GM12801 (cell line): ENCODE results near the gene GALNT15.

ENCODE experiments used
- CTCF ChIP-seq: IDR thresholded peaks from one replicate; pipeline ENCODE4 v1.5.1; 2011; ENCODE audit warnings: control low read depth; ENCODE audit not compliant: insufficient read length; ENCODE audit errors: extremely low read depth

Gene GALNT15

DNA sequence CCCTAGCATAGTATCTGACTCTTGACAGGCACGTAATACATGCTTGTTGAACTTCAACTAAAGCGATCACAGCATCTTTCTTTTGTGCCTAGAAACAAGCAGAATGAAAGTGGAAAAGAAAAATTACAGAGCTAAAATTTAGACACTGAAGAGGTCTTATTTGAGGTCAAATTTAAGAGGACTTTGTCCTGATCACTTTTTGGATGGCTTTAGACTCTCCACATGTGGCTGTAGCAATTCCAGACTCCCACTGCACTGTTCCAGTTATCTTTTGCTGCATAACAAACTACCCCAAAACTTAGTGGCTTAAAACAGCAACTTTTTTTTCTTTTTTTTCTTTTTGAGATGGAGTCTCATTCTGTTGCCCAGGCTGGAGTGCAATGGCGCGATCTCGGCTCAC is 66.7 kb downstream of the GALNT15 start:
- no peak for TF ChIP-seq CTCF

DNA sequence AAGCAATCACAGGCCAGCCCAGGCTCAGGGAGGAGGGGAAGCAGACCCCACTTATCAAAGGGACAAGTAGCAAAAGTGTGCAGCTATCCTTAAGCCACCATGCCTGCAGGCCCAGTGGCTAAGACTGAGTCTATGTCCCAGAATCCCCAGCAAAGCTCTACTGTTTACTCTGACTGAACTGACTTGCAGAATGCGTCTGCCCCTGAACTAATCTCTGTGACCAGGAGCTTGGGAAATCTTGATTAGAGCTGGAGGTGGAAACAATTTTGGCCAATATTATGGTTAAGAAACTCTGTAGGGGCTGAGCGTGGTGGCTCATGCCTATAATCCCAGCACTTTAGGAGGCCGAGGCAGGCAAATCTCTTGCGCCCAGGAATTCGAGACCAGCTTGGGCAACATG is 67.7 kb downstream of the GALNT15 start:
- TF ChIP-seq CTCF, result no peak

DNA sequence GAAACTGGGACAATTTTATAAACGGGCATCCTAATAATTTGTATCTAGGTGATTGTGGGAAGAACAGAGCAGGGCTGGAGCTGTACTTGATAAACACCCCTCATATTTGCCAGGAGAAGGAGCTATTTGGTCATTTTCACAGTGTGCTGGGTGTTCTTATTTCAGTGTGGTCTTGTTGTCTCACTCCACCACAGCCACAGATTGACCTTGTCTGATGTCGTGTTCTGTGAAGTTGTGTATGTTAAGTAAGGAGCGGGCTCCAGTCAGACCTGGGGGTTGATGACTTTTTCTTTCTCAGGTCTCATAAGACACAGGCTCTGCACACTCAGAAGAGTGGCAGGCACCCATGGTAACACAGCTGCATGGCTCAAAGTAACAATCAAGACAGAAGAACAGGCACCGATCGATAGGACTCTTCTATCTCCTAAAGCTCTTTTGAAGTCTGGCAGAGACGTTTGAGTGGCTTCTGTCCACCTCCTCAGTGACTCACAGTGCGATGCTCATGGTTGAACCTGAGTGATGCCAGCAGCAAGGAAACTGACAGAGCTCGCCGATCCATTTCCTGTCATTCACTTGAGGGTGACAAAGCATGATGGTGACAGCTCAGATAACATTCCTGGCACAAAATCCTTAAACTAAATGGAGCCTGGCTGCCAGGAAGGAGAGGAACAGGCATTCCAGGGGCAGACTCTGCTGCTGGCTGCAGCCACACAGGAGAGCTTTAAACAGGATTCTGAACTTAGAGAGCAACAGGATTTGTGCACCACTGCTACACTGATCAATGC is 69.4 kb downstream of the GALNT15 start:
- no peak for TF ChIP-seq CTCF

DNA sequence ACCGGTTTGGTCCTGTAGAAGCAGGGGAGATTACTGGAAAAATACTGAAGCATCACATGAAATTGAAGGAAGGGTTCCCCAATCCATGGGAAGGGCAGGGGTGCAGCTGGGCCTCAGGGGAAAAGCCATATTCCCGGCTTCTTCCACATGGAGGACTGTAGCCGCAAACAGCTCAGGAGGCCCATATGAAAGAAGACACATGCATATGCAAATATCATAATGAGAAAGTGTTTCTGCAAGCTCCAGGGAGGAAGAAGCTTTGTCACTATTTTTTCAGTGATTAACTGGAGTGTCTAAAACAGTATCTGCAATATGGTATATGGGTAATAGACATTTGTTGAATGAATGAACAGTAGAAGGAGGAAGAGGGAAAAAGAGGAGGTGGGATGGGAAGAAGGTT is 71.1 kb downstream of the GALNT15 start:
- TF ChIP-seq CTCF, result no peak

GRCh38 chr3:16247282-16248061 is 73.0 kb downstream of the GALNT15 start:
- no peak for TF ChIP-seq CTCF

- TF ChIP-seq CTCF, result no peak
These were observed 74.1 kb downstream of the GALNT15 start for GRCh38 chr3:16248556-16248955.

- no peak for TF ChIP-seq CTCF
These were observed 74.9 kb downstream of the GALNT15 start for GRCh38 chr3:16249336-16249735.
